HepG2 (cell line): ENCODE data around the gene STK24. TPM values are rescaled to one million over a fixed set of nuclear protein-coding genes. Genes with fewer than 3 reads are reported as not detected.
A peak's percentile ranks its signal among the peaks of the same experiment; 100 is the strongest.

Source experiments
- ATAC-seq: fragments of 200-7000 bp; cut with Tn5 transposase; 3 replicates; pipeline ENCODE4 v1.9.1; 2020; ENCODE audit warnings: mild to moderate bottlenecking, moderate library complexity
- BruUV-seq: library from RNA; stranded (reverse); fragments of 400-500 nt; replicated peaks from 2 replicates; lab custom pipeline; 2021; lab: Mats Ljungman, UMichigan
- CTCF ChIA-PET: fragments of 300-600 bp; formaldehyde crosslinking; extraction: SDS; loops from one replicate; lab custom pipeline; 2021; ENCODE audit warnings: low total read pairs, inconsistent platforms, low intra/inter-chr PET ratio; lab: Yijun Ruan, JAX
- POLR2A ChIA-PET: fragments of 350-600 bp; sonication (Branson Sonifier 250); formaldehyde crosslinking; loops from one replicate; lab custom pipeline; 2020; ENCODE audit warnings: antibody characterized with exemption, inconsistent platforms; lab: Yijun Ruan, JAX
- DNase-seq: peaks from one replicate; pipeline ENCODE4 v3.0.0-alpha.2; 2015; ENCODE audit warnings: low spot score
- FAIRE-seq: peaks from 3 replicates; lab custom pipeline; 2011; peaks lifted over from hg19 to GRCh38; lab: Jason Lieb, UNC
- H2AFZ ChIP-seq: one replicate; pipeline ENCODE4 v1.6.1; 2011; ENCODE audit warnings: low read length, inconsistent platforms
- H3K27ac ChIP-seq: fragments of 300-600 bp; 3 replicates; pipeline ENCODE4 v1.8.0; 2011; ENCODE audit warnings: mixed run types, mild to moderate bottlenecking, mixed read lengths, low read length, inconsistent platforms; ENCODE audit not compliant: insufficient read depth; ENCODE audit errors: extremely low read length
- H3K27me3 ChIP-seq, 2 experiments: fragments of 200-600 bp in 1 of 2; 2 replicates in 1 of 2; 3 replicates in 1 of 2; pipeline versions ENCODE4 v1.6.0 to v1.8.0; 2011; ENCODE audit warnings: low read length in 2 of 2, mild to moderate bottlenecking in 2 of 2, moderate library complexity in 2 of 2, inconsistent platforms in 1 of 2; ENCODE audit not compliant: insufficient read depth in 2 of 2, control insufficient read depth in 1 of 2
- H3K36me3 ChIP-seq, 2 experiments: fragments of 200-600 bp in 1 of 2; replicated peaks in 1 of 2; 2 replicates in 1 of 2; 3 replicates in 1 of 2; pipeline versions ENCODE4 v1.5.1 to v1.8.0; 2011; ENCODE audit warnings: low read length in 2 of 2, inconsistent platforms in 1 of 2; ENCODE audit not compliant: insufficient read depth in 2 of 2, control insufficient read depth in 1 of 2
- H3K4me1 ChIP-seq: 2 replicates; pipeline ENCODE4 v1.5.1; 2012; ENCODE audit warnings: low read length, inconsistent platforms; ENCODE audit not compliant: insufficient read depth
- H3K4me2 ChIP-seq: 2 replicates; pipeline ENCODE4 v1.6.0; 2011; ENCODE audit warnings: low read depth, low read length, inconsistent platforms
- H3K4me3 ChIP-seq, 3 experiments: fragments of 200-600 bp in 1 of 3; sonication (generic), shearing (Covaris generic) in 1 of 3; replicated peaks in 1 of 3; 2 replicates each; pipeline ENCODE4 v1.5.1; 2011 to 2016; ENCODE audit warnings: low read length in 3 of 3, inconsistent platforms in 2 of 3, low read depth in 2 of 3, mild to moderate bottlenecking in 2 of 3, control low read depth in 1 of 3, mixed read lengths in 1 of 3; ENCODE audit not compliant: insufficient read depth in 1 of 3
- H3K79me2 ChIP-seq: one replicate; pipeline ENCODE4 v1.6.1; 2011; ENCODE audit warnings: low read length, inconsistent platforms; ENCODE audit not compliant: insufficient read depth
- H3K9ac ChIP-seq: 2 replicates; pipeline ENCODE4 v1.6.0; 2011; ENCODE audit warnings: mild to moderate bottlenecking, low read depth, low read length, inconsistent platforms; ENCODE audit not compliant: insufficient read depth
- H3K9me3 ChIP-seq: 2 replicates; pipeline ENCODE4 v1.5.1; 2012; ENCODE audit warnings: mild to moderate bottlenecking, low read length
- H4K20me1 ChIP-seq: 2 replicates; pipeline ENCODE4 v1.6.0; 2011; ENCODE audit warnings: inconsistent platforms, mild to moderate bottlenecking, low read length, moderate library complexity; ENCODE audit not compliant: insufficient read depth
- ARNT2 ChIP-seq: sonication (generic); formaldehyde crosslinking; IDR thresholded peaks from 2 replicates; pipeline ENCODE4 v1.8.0; 2022; ENCODE audit warnings: mild to moderate bottlenecking, low read depth, missing genetic modification reagents, moderate library complexity
- E2F2 ChIP-seq: sonication (generic); formaldehyde crosslinking; IDR thresholded peaks from 2 replicates; pipeline ENCODE4 v1.4.0; 2020; ENCODE audit warnings: missing genetic modification reagents, borderline replicate concordance
- HOXA9 ChIP-seq: sonication (generic); formaldehyde crosslinking; IDR thresholded peaks from 2 replicates; pipeline ENCODE4 v1.8.1; 2022; ENCODE audit warnings: missing genetic modification reagents, mild to moderate bottlenecking, moderate library complexity, borderline replicate concordance
- PAF1 ChIP-seq: IDR thresholded peaks from 2 replicates; pipeline ENCODE4 v1.6.1; 2016; ENCODE audit warnings: missing genetic modification reagents, missing compliant biosample characterization
- RBM22 ChIP-seq: fragments of 200-400 bp; formaldehyde crosslinking; optimal IDR thresholded peaks from 2 replicates; pipeline ENCODE3; 2017; ENCODE audit warnings: mild to moderate bottlenecking, low read length, moderate library complexity
- SMAD1 ChIP-seq: sonication (generic); formaldehyde crosslinking; IDR thresholded peaks from 2 replicates; pipeline ENCODE4 v1.4.0; 2020; ENCODE audit warnings: missing genetic modification reagents, low read depth, mild to moderate bottlenecking, borderline replicate concordance
- YY1 ChIP-seq: IDR thresholded peaks from 2 replicates; pipeline ENCODE4 v1.6.1; 2011; ENCODE audit warnings: low read length, low read depth, moderate library complexity, mild to moderate bottlenecking; ENCODE audit not compliant: insufficient read depth, insufficient replicate concordance
- ZNF577 ChIP-seq: sonication (generic); formaldehyde crosslinking; IDR thresholded peaks from 2 replicates; pipeline ENCODE4 v1.4.0; 2020; ENCODE audit warnings: mild to moderate bottlenecking, low read depth, missing genetic modification reagents, borderline replicate concordance
- ZNF768 ChIP-seq: sonication (generic); formaldehyde crosslinking; IDR thresholded peaks from 2 replicates; pipeline ENCODE4 v1.4.0; 2020; ENCODE audit warnings: missing genetic modification reagents
- WGBS: methylation state at CpG from one replicate; pipeline ENCODE4 v1.1.6; 2017; ENCODE audit warnings: low lambda C conversion rate; 5-methylcytosine and 5-hydroxymethylcytosine counted together
- in situ Hi-C: cut with HindIII; loops from 2 replicates; pipeline ENCODE4 v1.10.0; 2017; ENCODE audit warnings: low pct_unique_long_range_greater_than_20kb; ENCODE audit not compliant: extremely low pct_ligation_motif_present
- intact Hi-C: fragments of 100-400 bp; cut with micrococcal nuclease; formaldehyde crosslinking; loops from one replicate; pipeline ENCODE4 v1.10.0; 2022; ENCODE audit not compliant: unreplicated experiment
- polyA plus RNA-seq, 8 experiments: library from polyadenylated mRNA; depleted of rRNA in 3 of 8; stranded (reverse) in 7 of 8; unstranded in 1 of 8; fragments of >200 nt; fragmentation: Illumina TruSeq in 4 of 8; extraction: Trizol in 4 of 8; gene quantifications; 2 replicates each; pipeline versions ENCODE4 v1.2.1 to v1.2.3, GENCODE V29; 2011 to 2016; ENCODE audit warnings: low read depth in 4 of 8, missing spikeins in 1 of 8, mixed read lengths in 1 of 8; ENCODE audit not compliant: insufficient read depth in 1 of 8
- total RNA-seq, 5 experiments: library from RNA; depleted of rRNA; stranded (reverse); fragments of >200 nt; fragmentation: Illumina TruSeq; extraction: Trizol; gene quantifications; 2 replicates each; pipeline ENCODE4 v1.2.3, GENCODE V29; 2016; ENCODE audit warnings: low read depth in 1 of 5

The STK24 gene
- total and polyA plus RNA-seq, 2 of the 13 experiments (the other 11 are each of a cell fraction or from before 2014, with no cell fraction given): 51.3 to 73.0 TPM

- in situ Hi-C loops: no loop called here
- no peak overlapping the region for H3K27ac ChIP-seq
- no TSS peak for BruUV-seq
Measured at GRCh38 chr13:98564204-98564603, 12.7 kb downstream of the STK24 start.

GRCh38 chr13:98563071-98563470 lies 13.8 kb downstream of the STK24 start:
- Histone ChIP-seq H4K20me1 (peaks cover 70% of the 10 kb centered on the region), H3K4me3 (no peak overlapping the region), H3K79me2 (peaks cover 97% of the 10 kb centered on the region), H3K27me3 (no peaks in the 10 kb centered on the region), H3K4me2 (no peak overlapping the region), H2AFZ (no peak overlapping the region), H3K36me3 (peaks cover 3 to 11% of the 10 kb centered on the region in 2 experiments; a peak in 4 of 5 replicates), H3K27ac (no peak overlapping the region), H3K4me1 (peaks cover 39% of the 10 kb centered on the region), H3K9me3 (no peaks in the 10 kb centered on the region), H3K9ac (no peak overlapping the region)
- TF ChIP-seq YY1: no peak
- TF ChIP-seq HOXA9: no peak
- peak; percentile 29 for TF ChIP-seq RBM22
- TF ChIP-seq PAF1 (CRISPR knock-in tag): no peak
- TF ChIP-seq ZNF768 (CRISPR knock-in tag): no peak
- TF ChIP-seq ARNT2 (CRISPR knock-in tag): no peak
- TF ChIP-seq ZNF577 (CRISPR knock-in tag): no peak
- POLR2A ChIA-PET: no interaction called here
- ATAC-seq (no peak), FAIRE-seq (no peak), DNase-seq (no peak)
- in situ Hi-C loops (no loop called here), intact Hi-C loops (no loop called here)
- no TSS peak for BruUV-seq
- CTCF ChIA-PET: no interaction called here
- 92% methylated on average over 6 of the region's 6 CpGs for WGBS

More at GRCh38 chr13:98564204-98564603, 12.7 kb downstream of the STK24 start:
- H3K4me3 ChIP-seq: no peak overlapping the region
- no peaks in the 10 kb centered on the region for H3K27me3 ChIP-seq
- no peak; the same call in 2 of the 3 replicates for ATAC-seq
- no peak for DNase-seq
- CTCF ChIA-PET: no interaction called here
- H3K79me2 ChIP-seq: peaks cover 98% of the 10 kb centered on the region
- H3K4me2 ChIP-seq: no peak overlapping the region
- POLR2A ChIA-PET: interaction anchor here (0.7 kb wide), 1 partner anchor 14 kb away, joined by 3 read pairs; no protein-coding TSS in a partner anchor
- no peaks in the 10 kb centered on the region for H3K9me3 ChIP-seq
- peaks cover 66% of the 10 kb centered on the region for H4K20me1 ChIP-seq
- H3K9ac ChIP-seq: no peak overlapping the region
- TF ChIP-seq E2F2 (no peak), SMAD1 (CRISPR knock-in tag) (no peak)
- H3K4me1 ChIP-seq: peaks cover 51% of the 10 kb centered on the region
- 95% methylated on average over 7 of the region's 9 CpGs for WGBS
- FAIRE-seq: no peak
- H2AFZ ChIP-seq: no peak overlapping the region
- H3K36me3 ChIP-seq: peaks cover 3 to 11% of the 10 kb centered on the region in 2 experiments; a peak in 4 of 5 replicates
- intact Hi-C loops: no loop called here
